OCI-LY1 (cell line): ENCODE results near the gene KCTD5.

Experiments used
- H2AFZ ChIP-seq: fragments of 200-600 bp; sonication (generic), shearing (Covaris generic); 2 replicates; pipeline ENCODE4 v1.6.0; 2014; ENCODE audit warnings: antibody characterized with exemption, mild to moderate bottlenecking, low read length
- H3F3A ChIP-seq: fragments of 200-600 bp; sonication (generic), shearing (Covaris generic); 2 replicates; pipeline ENCODE4 v1.6.0; 2014; ENCODE audit warnings: mild to moderate bottlenecking, antibody characterized with exemption, low read length, moderate library complexity; ENCODE audit not compliant: insufficient read depth
- H3K27ac ChIP-seq: fragments of 200-600 bp; sonication (generic); 2 replicates; pipeline ENCODE4 v1.5.1; 2014; ENCODE audit warnings: low read length, mixed run types, mild to moderate bottlenecking, low read depth; ENCODE audit not compliant: poor library complexity, severe bottlenecking
- H3K27me3 ChIP-seq: fragments of 200-600 bp; sonication (generic); 2 replicates; pipeline ENCODE4 v1.6.0; 2014; ENCODE audit warnings: antibody characterized with exemption, mild to moderate bottlenecking, low read length, moderate library complexity; ENCODE audit not compliant: insufficient read depth
- H3K36me3 ChIP-seq: fragments of 200-600 bp; sonication (generic); 2 replicates; pipeline ENCODE4 v1.6.1; 2014; ENCODE audit warnings: mild to moderate bottlenecking, antibody characterized with exemption, low read length, moderate library complexity, mixed read lengths; ENCODE audit not compliant: insufficient read depth
- H3K4me1 ChIP-seq: fragments of 200-600 bp; sonication (generic); 2 replicates; pipeline ENCODE4 v1.5.1; 2014; ENCODE audit warnings: mild to moderate bottlenecking, low read length, moderate library complexity; ENCODE audit not compliant: insufficient read depth, severe bottlenecking
- H3K4me2 ChIP-seq: fragments of 200-600 bp; sonication (generic), shearing (Covaris generic); 2 replicates; pipeline ENCODE4 v1.6.1; 2014; ENCODE audit warnings: low read length
- H3K4me3 ChIP-seq: fragments of 200-600 bp; sonication (generic); 2 replicates; pipeline ENCODE4 v1.5.1; 2014; ENCODE audit warnings: low read length, low read depth, mild to moderate bottlenecking, mixed read lengths; ENCODE audit not compliant: poor library complexity, severe bottlenecking
- H3K79me2 ChIP-seq: fragments of 200-600 bp; shearing (Covaris generic); 2 replicates; pipeline ENCODE4 v1.6.1; 2016; ENCODE audit warnings: mixed run types, low read length, mixed read lengths; ENCODE audit not compliant: insufficient read depth
- H3K9ac ChIP-seq: fragments of 200-600 bp; sonication (generic), shearing (Covaris generic); 2 replicates; pipeline ENCODE4 v1.6.1; 2014; ENCODE audit warnings: mild to moderate bottlenecking, low read length, mixed read lengths
- H3K9me2 ChIP-seq: fragments of 200-600 bp; sonication (generic), shearing (Covaris generic); 2 replicates; pipeline ENCODE4 v1.6.1; 2014; ENCODE audit warnings: low read depth, mild to moderate bottlenecking, low read length, mixed read lengths
- H3K9me3 ChIP-seq: fragments of 200-600 bp; shearing (Covaris generic); 2 replicates; pipeline ENCODE4 v1.6.1; 2014; ENCODE audit warnings: low read length, mixed read lengths
- H4K20me1 ChIP-seq: fragments of 200-600 bp; sonication (generic), shearing (Covaris generic); 2 replicates; pipeline ENCODE4 v1.6.0; 2016; ENCODE audit warnings: mild to moderate bottlenecking, low read length; ENCODE audit not compliant: insufficient read depth
- EZH2 ChIP-seq: fragments of 200-600 bp; sonication (generic), shearing (Covaris generic); IDR thresholded peaks from 2 replicates; pipeline ENCODE4 v1.8.0; 2017; ENCODE audit warnings: borderline replicate concordance, mixed run types, mild to moderate bottlenecking, antibody characterized with exemption, low read length, moderate library complexity, mixed read lengths
- TF ChIP-seq, protein P1 (sequence below): fragments of 200-600 bp; sonication (generic), shearing (Covaris generic); IDR thresholded peaks from 2 replicates; pipeline ENCODE4 v1.5.1; 2017; ENCODE audit warnings: mild to moderate bottlenecking, antibody characterized with exemption, low read length, moderate library complexity, mixed read lengths

Gene KCTD5

DNA sequence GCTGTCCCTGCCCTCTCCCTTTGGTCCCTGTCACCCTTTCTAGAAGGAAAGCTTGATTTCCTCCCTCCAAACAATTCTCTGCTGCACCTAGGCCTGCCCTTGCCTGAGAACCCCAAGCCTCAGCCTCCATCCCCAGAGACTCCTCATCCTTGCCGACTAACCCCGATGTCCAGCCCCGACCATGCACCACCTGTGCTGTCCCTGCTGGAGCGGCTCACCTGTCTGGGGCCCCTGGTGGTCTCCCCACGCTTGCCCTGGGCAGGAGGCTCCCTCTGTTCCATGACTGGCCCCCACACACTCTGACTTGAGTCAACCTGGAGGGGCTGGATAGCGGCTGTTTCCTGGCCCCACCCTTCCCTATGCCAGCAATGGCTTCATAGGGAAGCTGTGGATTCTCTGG lies 58.2 kb downstream of the KCTD5 start:
- TF ChIP-seq, protein P1, sequence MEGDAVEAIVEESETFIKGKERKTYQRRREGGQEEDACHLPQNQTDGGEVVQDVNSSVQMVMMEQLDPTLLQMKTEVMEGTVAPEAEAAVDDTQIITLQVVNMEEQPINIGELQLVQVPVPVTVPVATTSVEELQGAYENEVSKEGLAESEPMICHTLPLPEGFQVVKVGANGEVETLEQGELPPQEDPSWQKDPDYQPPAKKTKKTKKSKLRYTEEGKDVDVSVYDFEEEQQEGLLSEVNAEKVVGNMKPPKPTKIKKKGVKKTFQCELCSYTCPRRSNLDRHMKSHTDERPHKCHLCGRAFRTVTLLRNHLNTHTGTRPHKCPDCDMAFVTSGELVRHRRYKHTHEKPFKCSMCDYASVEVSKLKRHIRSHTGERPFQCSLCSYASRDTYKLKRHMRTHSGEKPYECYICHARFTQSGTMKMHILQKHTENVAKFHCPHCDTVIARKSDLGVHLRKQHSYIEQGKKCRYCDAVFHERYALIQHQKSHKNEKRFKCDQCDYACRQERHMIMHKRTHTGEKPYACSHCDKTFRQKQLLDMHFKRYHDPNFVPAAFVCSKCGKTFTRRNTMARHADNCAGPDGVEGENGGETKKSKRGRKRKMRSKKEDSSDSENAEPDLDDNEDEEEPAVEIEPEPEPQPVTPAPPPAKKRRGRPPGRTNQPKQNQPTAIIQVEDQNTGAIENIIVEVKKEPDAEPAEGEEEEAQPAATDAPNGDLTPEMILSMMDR, result no peak
- no peak for TF ChIP-seq EZH2
- no peaks in the 10 kb centered on the region for H3F3A ChIP-seq
- H3K27ac ChIP-seq, result no peak overlapping the region

DNA sequence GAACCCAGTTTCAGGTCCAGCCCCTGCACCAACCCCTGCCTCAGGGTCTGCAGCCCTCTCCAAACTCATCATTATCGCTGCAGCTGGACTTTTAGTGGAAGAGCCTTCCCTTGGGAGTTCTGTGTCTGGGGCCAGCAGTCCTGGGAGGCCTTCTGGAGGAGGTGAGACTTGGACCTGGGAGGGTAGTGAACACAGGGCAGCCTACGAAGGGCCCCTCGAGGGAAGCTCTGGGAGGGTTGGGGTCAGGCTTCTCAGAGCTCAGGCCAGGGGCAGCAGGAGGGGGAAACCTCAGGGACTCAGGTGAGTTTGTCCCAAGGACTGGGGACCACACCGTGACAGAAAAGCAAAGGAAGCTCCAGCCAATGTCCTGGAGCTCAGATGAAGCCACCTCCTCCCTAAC lies 58.8 kb downstream of the KCTD5 start:
- H3K4me3 ChIP-seq, result no peak overlapping the region
- no peak overlapping the region for H2AFZ ChIP-seq
- H3K36me3 ChIP-seq, result no peaks in the 10 kb centered on the region
- no peaks in the 10 kb centered on the region for H3K79me2 ChIP-seq
- H3F3A ChIP-seq, result no peaks in the 10 kb centered on the region
- H3K27ac ChIP-seq, result no peak overlapping the region
- TF ChIP-seq EZH2, result no peak
- TF ChIP-seq, protein P1, result no peak
- H3K4me2 ChIP-seq, result no peak overlapping the region
- H3K9me3 ChIP-seq, result no peaks in the 10 kb centered on the region
- H3K9ac ChIP-seq, result no peak overlapping the region
- peaks cover 3% of the 10 kb centered on the region; the same call in 1 of the 2 replicates for H3K27me3 ChIP-seq
- no peaks in the 10 kb centered on the region for H4K20me1 ChIP-seq
- no peaks in the 10 kb centered on the region for H3K4me1 ChIP-seq
- no peaks in the 10 kb centered on the region for H3K9me2 ChIP-seq

More for the DNA sequence above, 58.2 kb downstream of the KCTD5 start:
- Histone ChIP-seq H3K4me1 (no peaks in the 10 kb centered on the region), H3K4me2 (no peak overlapping the region), H3K9me2 (no peaks in the 10 kb centered on the region), H2AFZ (no peak overlapping the region), H3K9me3 (no peaks in the 10 kb centered on the region), H3K36me3 (no peaks in the 10 kb centered on the region), H3K79me2 (no peaks in the 10 kb centered on the region), H3K27me3 (peaks cover 4% of the 10 kb centered on the region; the same call in 1 of the 2 replicates), H3K4me3 (no peak overlapping the region), H4K20me1 (no peaks in the 10 kb centered on the region), H3K9ac (no peak overlapping the region)

DNA sequence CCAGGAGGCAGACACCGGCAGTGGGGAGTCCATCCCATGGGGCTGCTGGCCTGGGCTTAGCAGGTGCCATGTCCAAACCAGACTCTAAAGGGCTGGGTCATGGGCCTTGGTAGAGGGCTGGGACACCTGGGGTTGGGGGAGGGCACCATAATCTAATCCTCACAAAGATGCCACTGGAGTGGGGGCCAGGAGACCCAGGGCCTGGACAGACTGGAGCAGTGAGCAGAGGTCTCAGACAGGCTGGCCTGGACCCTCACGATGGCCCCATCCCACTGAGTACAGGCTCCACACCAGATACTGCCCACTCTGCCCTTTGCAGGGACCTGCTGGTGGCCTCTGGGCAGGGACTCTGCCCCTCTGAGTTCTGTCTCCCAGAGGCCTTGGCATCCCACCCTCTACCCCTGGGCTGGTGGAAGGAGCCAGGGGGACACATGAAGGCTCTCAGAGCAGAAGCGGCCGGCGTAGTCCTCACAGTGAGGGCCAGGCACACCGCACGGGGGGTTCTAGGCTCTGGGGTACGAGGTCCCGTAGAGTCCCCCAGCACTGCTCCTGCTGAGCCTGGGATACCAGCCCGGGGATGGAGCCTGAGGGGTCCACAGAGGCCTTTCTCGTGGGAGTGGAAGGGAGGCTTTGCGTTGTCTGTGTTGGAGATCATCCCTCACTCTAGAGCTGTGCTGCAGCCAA lies 60.1 kb downstream of the KCTD5 start:
- no peak overlapping the region for H3K9ac ChIP-seq
- TF ChIP-seq EZH2, result no peak
- TF ChIP-seq, protein P1, result no peak
- no peaks in the 10 kb centered on the region for H4K20me1 ChIP-seq

More for the DNA sequence above, 60.1 kb downstream of the KCTD5 start:
- Histone ChIP-seq H3K4me3 (no peak overlapping the region), H3K36me3 (no peaks in the 10 kb centered on the region), H3K27ac (no peak overlapping the region), H3K4me1 (no peaks in the 10 kb centered on the region), H2AFZ (no peak overlapping the region), H3K4me2 (no peak overlapping the region), H3K27me3 (no peaks in the 10 kb centered on the region), H3K9me2 (no peaks in the 10 kb centered on the region), H3K9me3 (no peaks in the 10 kb centered on the region), H3F3A (no peaks in the 10 kb centered on the region), H3K79me2 (no peaks in the 10 kb centered on the region)
